HG03066 (cell line): ENCODE results near the gene EFEMP1.

Experiments used
- ATAC-seq: cut with Tn5 transposase; IDR thresholded peaks from one replicate; pipeline ENCODE4 v1.9.1; 2021; ENCODE audit warnings: low read depth; ENCODE audit not compliant: unreplicated experiment

Gene EFEMP1

DNA sequence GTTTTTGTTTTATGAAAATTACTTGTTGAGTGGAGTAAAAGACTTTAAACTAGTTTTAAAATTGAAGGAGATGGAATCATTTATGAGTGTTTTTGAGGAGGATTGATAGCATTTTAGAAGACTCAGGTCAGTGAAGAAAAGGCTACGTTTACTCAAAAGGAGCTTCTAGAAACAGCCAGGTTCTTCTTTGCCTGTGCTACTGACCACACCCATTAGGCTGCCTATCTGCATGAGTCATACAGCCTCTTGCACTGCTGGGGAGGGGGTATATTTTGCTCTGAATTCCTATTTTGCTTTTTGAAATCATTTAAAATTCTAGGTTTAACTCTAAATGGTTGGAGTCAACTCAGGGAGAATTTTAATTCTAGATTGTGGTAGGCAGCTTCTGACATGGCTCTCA, 22.3 kb downstream of the EFEMP1 start:
- no peak for ATAC-seq

DNA sequence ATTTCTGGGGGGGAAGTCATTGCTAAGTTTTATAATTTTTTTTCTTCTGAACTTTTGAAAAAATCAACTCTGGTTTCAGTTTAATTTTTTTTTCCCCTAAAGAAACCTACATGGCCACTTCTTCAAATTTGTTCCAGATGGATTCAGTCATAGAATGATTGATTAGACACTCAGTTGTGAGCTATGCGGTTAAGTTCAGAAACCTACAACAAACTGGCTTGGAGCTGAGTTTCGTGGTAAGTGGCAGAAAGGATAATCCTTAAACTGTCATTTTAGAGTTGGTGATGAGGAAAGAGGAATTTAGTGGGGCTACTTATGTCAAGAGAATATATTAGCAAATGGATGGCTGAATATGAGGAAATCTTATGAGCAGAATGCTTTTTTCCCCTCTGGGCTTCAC, 23.7 kb downstream of the EFEMP1 start:
- ATAC-seq, result no peak

DNA sequence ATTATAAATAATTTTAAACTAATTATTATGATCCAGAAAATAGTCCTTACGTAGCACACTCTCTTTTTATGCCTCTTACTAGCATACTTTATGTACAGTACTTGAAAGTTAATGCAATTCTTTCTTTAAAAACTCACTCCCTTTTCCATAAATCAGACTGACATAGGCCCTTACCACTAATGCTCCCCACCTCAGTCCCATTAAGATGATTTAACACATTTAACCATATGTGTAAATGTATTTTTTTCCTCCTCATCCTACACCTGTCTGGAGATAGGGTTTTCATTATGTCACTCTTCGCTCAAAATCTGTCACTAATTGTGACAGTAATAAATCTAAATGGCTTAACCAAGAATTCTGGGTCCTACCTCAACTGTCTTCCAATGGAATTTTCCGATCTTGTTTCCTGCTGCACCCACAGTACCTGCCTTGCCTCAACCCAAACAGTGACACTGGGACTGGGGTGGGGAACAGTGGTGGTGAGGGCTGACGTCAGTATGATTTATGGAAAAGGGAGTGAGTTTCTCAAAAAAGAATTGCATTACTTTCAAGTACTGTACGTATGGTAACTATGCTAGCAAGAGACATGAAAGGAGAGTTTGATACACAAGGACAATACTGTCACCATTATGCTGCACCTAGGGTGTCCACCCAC, 25.1 kb downstream of the EFEMP1 start:
- no peak for ATAC-seq

DNA sequence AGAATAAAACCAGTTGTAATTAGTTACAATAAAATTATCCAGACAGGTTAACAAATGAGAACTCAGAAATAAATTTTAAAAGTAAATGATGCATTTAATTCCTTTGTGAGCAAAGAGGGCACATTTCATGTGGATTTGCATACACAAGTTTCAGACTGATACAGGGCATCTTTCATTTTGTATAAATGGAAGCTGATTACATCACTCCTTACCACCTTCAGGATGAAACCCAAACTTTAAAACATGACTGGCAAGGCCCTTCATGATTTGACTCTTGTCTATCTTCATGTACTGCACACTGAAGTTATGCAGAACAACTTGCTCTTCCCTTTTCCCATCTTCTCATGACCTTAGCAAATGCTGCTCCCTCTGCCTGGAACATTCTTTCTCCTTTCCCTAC, 26.9 kb downstream of the EFEMP1 start:
- no peak for ATAC-seq

DNA sequence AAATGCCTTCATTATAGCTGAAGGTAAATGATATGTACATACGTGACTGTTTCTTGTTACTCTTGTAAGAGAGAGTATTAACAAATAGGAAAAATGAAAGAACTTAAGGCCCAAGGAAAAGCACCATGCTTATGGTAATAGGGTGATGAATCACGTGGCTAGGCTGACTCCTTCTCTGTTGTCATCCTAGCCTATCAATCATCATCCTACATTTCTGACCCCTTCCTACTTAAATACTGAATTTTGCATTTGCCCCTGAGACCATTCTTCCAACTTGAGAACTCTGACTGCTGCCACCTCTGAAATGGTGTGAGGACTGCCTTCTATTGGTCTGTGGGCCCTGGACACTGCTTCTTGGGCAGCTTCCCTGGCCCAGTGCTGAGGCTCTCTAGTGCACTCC, 28.9 kb downstream of the EFEMP1 start:
- ATAC-seq, result no peak

DNA sequence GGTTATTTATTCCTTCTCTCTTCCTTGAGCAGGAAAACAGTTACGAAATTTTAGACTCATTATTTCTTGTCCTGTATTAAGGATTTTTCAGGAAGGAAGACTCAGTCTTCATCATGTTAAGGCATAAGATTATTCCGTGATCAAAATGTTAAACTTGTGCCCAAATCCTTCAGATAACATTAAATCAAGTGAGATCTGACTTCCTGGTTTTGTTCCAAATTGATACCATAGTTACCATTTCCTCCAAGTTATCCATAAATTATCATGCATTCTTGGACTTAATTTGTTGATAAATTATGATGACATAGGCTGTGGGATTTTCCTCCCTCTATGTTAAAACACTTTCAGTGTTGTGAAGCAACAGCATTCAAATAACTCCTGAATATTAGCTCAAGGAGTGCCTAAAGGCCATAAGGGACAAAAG, 31.9 kb downstream of the EFEMP1 start:
- ATAC-seq, result no peak

DNA sequence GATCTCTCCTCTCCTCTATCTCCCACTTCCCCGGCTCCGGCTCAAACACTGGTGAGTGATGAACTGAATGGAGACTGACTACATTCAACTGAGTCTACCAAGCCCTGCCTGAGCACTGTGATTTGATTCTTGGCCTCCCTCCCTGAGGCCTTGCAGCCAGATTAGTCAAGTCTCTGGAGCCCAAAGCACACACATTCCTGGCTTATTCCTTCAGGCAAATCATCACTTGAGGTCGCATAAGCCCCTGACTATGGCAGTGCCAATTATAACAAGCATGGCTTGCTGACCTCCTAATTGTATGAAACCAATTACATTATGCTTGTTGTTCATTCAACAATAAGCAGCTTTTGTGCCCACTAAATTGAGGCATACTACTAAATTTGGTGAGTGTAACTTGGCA, 34.6 kb downstream of the EFEMP1 start:
- ATAC-seq, result no peak

DNA sequence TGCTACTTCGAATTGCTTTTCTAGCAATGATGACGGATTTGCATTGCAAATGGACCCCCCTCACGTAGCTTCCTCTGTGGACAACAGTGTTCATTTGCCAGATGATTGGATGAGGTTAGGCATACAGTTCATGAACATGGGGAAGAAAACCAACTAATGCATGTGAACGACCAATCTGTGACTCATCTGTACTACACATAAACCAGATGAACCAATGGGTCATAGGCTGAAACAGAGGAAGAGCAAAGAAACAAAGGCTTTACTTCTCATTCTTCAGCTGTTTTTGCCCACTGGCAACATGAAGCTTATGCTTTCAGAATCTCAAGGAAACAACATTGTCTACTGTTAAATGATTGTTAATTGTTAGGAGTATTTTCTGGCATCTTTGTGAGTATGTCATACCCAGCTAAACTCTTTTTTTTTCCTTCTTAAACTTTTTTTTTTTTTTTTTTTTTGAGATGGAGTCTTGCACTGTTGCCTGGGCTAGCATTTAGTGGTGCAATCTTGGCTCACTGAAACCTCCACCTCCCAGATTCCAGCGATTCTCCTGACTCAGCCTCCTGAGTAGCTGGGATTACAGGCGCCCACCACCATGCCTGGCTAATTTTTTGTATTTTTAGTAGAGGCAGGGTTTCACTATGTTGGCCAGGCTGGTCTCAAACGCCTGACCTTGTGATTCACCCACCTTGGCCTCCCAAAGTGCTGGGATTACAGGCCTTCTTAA, 35.5 kb downstream of the EFEMP1 start:
- no peak for ATAC-seq

DNA sequence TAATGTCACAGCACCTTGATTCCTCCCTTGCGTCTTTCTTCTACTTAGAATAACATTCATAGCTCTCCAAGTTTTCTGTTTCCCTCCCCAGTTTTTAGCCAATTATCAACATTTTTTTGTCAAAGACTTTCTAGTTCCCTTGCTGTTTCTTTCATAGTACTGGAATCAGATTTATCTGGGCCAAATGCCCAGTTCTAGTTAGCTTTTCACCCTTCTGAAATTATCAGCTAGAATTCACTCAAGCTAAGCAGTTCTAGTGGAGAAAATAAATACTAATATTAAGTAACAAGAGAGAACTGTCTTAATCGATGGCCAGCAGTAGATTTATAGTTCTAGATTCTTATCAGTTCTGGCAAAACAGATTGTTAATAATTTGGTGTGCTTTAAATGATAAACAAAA, 36.2 kb downstream of the EFEMP1 start:
- no peak for ATAC-seq

DNA sequence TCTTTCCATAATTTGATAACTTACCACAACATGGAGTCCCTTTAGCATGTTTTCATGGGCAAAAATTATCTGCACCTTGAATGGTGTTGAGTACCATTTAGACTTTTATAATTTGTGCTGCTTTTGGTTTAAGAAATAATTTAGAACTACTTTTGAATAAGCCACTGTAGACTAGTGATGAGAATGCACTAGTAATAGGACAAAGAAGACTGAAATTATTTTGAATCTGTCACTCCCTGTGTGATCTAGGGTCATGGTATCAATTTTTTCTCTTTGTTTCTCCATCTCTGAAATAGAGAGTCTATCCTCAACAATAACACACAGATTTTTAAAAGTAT, 37.7 kb downstream of the EFEMP1 start:
- ATAC-seq, result no peak

DNA sequence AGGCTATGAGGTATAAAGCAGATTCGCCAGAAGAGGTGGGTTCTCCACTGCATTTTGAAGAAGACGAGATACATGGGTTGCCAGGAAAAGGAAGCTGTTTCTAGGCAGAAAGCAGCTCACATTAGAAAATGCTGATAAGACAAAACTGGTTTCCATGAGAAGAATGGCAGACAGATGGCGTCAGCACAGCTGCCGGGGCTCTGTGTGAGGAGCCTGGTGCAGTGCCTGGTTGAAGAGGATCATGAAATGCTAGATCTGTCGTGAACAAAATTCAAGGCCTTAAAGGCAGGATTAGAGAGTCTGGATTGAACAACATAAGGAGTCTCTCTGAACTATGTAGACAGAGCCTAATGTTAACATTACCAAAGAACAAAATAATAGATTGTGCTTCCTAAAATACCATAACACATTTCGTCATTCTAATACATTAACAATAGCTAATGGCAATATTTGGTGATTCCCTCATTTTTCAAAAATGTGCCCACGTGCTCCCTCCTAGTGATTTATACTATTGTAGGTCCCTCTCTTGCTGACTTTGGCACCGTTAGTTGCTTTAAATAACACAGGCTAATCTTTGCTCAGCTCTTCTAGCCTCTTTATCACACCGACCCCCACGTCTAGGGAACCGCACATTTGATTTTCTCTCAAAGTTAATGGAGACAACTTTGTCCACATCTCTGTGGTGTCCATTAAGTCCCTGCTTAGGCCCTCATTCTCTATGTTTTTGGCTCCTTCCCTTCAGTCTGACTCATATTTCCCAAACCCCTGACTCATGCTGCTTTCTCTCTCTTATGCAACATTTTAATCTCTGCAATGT, 38.2 kb downstream of the EFEMP1 start:
- ATAC-seq, result no peak

DNA sequence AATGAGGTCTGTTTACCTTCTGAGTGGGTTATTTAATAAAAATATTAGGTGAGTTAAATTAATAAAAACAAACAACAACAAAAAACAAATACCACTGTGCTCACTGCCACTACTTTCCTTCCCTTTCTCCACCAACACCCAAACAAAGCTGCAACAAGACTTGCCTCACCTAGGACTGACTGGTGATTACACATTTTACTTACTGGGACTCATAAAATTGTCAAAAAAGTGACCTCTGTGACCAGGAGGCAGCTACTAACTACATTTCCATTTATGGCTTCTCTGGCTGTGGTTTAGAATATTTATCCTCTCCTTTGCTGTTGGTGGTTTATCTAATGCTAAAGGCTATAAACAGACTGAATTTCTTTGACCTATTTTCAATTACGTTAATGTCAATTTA, 39.8 kb downstream of the EFEMP1 start:
- no peak for ATAC-seq

DNA sequence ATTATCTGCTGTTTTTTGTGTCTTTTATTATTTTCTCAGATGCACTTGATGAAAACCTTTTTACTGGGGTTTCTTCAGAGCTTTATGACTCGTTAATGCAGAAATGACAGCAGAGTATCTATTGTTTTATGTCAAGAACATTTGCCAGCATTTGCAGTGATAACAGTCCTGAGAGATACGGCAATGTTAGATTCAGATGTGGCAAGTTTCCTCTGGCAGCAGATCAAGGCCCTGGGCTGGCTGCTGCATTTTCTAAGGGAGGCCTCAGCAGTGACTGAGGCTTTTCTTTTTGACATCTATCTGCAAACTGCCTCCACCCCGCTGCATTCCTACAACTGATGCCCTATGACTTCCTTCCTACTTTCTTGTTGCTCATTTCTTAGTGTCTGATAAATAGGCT, 40.2 kb downstream of the EFEMP1 start:
- ATAC-seq, result no peak

DNA sequence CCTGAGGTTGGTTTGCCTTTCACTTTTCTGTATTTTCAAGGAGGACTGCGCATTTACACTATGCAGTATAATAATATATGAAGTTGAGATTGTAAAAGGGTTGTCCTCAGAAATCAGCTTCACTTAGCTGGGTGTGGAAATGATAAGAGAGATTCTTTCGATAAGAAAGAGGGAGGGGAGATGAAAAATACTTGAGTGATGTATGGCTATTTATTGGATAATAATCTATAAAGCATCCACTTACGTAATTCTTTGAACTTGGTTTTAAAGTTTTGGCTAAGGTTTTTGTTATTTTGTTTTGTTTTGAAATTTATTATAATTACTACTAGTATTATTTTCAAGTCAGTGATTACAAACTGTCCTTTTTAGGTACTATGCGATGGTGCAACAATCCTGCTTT, 40.6 kb downstream of the EFEMP1 start:
- no peak for ATAC-seq

DNA sequence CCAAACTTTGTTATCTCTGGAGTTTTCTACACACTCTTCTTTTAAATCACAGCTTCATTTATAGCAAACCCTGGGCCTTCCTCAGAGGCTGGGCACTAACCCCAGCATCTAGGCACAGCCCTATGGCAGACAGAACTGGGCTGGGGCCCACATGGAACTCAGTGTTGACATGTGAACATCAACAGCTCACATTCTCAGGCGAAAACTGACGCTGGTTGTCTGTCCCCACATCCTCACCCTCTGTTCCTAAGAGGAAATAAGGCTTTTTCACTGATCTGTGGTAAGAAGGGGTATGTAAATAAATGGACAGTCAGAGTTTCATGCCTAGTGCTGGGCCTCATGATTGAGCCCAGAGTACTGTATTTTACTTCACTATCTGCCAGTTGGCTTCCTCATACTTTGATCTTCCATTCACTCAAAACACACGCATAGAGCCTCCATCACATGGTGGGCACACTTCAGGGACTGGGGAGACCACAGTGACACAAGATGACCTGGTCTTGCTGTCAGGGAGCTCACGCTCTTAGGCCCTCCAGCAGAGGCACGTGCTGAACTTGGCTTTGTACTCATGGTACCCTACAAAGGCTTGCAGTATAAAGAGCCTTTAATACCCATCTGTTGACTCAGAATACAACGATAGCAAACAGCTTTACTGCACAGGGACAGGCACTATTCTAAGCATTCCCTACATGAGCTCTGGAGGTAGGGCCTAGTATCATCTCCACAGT, 43.0 kb downstream of the EFEMP1 start:
- no peak for ATAC-seq

DNA sequence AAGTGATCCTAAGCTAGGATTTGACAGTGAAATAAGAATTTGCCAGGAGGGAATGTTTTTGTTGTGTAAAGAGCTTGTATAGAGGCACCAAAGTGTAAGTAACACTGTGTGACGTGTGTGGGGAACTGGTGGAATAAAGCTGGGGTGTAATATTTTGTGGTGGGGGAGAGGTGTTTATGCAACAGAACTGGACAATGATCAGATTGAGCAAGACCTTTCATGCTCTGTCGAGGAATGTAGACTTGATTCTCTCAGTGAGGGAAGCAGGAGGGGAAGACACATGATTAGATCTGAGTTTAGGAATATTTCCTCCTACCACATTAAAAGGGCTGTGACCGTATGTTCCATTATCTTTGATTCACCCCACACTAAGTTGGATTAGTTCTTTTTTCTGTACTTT, 43.6 kb downstream of the EFEMP1 start:
- ATAC-seq, result no peak

DNA sequence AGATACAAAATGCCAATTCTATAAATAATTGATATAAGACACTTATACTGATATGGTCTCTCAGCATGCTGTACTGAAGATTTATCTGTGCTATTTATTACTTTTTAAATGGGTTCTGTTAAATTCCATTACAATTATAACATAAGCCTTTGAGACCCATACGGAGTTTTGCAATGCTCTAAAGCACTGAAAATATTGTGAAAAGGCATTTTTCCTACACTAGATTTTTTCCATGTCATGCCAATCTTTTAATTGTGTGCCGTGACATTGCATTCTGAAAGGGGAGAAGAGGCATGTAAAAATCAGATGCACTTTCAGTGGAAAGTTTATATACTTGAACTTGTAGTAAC, 46.5 kb downstream of the EFEMP1 start:
- no peak for ATAC-seq

DNA sequence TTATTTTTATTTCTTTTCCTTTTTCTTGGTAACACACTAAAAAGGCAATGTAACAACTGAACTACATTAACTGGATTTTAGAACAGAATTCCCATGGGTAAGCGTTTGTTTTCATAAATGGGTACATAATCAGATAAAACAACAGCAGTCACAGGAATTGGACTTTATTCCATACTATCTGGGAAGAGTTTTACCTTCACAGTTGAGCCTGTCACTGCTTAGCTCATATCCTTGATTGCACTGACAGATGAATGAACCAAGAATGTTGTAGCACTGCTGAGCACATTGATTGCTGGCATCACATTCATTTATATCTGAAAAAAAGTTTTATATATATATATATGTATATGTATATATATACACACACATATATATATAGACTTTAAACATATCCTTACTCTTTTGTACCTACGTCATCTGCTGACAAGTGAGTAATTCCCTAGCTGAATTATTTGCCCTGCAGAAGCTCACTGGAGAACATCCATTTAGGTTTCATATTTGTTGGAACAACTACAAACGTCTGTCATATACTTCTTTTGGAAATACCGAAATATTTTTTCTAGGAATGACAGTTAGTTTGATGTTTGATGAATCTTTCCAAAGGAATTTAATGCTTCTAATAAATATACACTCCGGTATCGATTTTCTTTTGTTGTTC, 47.0 kb downstream of the EFEMP1 start:
- no peak for ATAC-seq

DNA sequence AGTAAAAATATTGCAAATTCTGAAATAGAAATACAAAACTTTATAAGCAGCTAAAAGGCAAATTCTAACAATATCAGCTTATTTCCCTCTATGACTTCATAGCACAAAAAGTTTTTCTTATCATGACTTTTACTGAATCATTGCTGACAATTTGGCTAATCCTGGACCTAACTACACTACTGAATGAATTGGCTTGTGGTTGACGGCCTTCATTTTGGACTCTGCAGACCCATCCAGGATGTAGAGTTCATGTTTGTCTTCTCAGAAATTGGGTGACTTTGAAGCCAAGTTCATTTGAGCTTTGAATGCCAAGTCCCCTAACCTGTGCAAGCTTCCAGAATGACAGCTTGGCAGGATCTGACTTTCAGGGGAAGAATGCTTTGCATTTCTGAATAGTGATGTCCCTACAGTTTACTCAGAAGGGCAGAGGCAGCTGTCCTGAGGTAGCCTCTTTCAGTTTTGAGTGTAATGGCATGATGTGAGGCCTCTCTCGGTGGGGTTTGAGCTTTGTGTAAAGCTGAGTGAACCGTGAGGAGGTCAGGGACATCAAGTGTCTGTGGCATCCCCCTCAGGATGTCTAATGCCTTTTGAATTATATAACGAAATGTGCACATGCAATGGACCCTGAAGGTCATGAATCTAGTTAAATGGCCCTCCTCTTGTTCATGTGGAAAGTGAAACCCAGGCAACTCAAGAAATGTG, 48.0 kb downstream of the EFEMP1 start:
- no peak for ATAC-seq

DNA sequence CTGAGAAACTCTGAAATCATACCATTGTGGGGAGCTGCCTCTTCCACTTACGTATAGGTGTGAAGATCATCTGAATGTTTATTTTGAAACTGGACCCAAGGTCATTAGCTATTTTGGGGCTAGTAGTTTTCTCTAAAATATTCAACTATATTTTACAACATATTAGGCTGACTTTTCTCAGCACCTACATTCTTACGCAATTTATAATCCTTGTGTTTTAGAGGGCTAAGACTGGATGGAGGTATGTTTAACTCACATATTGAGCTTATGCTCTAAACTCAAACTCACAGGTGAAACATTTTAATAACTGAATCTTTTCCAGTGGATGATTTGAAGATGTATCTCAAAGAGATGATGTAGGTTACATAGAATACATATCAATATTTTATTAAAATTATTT, 49.2 kb downstream of the EFEMP1 start:
- no peak for ATAC-seq
